ENCODE data around the gene RAD51B.
"Not testable (repeated sequence)": the region's sequence is repeated elsewhere in the genome, so short reads cannot be mapped to it uniquely, and the experiment has no call there.

RAD51B gene

DNA sequence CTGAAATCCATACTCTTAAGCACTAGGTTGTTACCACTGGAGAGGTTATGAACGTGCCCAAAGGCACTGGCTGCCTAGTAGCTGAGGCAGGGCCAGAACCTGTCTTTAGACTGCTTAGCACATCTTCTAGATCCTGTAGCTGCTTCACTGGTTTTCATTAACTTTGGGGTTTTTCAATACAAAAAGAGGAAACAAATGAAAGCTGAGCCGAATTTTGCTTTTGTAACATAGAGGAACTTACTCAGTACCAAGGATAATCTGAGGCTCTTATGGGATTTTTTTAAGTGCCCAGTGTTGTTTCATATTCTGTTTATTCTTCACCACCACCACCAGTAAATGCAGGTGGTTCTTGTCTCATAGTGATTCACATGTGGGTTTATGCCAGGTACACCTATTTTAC lies 396.1 kb downstream of the RAD51B start:
- no peak for DNase-seq (ENCODE audit: low read depth)

GRCh38 chr14:68216079-68216478 lies 396.5 kb downstream of the RAD51B start:
- no peak for DNase-seq (ENCODE audit: low read depth)

GRCh38 chr14:68216957-68217356 lies 397.4 kb downstream of the RAD51B start:
- DNase-seq (ENCODE audit: low read depth): no peak

DNA sequence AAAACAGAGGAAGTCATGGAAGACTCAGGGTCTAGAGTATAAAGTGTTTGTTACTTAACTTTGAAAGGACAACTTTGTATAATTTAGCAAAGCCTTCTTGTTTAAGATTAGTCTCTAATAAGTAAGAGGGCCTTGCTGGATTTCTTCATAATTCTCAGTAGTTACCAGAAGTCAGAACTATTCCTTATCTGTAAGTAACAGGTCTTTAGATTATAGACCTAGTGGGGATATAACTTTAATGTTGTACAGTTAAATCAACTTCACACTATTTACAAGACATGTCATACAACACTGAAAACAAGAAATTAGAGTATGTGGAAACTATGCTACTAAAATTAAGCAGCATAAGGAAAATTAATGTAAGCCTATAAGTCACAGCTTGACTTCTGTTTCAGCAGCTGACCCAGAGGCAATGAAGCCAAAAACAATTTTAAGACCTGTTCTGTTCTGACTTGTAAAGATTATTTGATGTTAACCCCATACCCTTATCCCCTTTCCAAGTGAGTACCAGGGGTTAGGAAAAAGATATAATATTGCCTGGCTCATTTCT lies 398.3 kb downstream of the RAD51B start:
- DNase-seq (ENCODE audit: low read depth): no peak

DNA sequence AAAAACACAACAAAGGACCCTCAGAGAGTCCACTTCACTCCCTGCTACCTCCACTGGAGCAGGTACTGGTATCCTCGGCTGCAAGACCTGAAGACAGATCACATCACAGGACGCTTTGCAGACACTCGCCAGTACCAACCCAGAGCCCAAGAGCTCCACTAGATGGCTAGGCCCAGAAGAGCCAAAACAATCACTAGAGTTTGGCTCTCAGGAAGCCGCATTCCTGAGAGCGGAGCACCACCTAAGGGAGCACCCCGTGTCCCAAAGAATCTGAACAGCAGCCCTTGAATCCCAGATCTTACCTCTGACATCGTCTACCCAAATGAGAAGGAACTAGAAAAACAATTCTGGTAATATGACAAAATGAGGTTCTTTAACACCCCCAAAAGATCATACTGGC lies 399.8 kb downstream of the RAD51B start:
- DNase-seq (ENCODE audit: low read depth): no peak

- not testable (repeated sequence) for DNase-seq (ENCODE audit: low read depth)
Measured at GRCh38 chr14:68221046-68221445, 401.5 kb downstream of the RAD51B start.

GRCh38 chr14:68222154-68222553 lies 402.6 kb downstream of the RAD51B start:
- DNase-seq (ENCODE audit: low read depth): no peak

DNA sequence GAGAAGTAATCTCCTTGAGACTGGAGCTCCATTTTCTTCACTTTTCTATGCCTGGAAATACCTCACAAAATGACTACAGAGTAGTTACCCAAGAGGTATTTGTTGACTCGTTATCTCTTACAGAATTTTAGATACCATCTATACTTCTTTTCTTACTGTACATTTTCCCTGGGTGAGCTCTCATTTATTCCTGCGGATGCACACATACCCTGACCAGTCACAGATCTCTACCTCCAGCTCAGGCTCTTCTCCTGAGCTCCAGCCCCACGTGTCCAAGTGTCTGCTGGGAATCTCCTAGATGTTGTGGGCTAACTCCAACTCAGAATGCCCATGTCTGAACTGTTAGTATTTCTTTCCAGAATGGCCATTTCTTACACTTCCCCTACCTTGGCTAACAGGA lies 403.1 kb downstream of the RAD51B start:
- no peak for DNase-seq (ENCODE audit: low read depth)

DNA sequence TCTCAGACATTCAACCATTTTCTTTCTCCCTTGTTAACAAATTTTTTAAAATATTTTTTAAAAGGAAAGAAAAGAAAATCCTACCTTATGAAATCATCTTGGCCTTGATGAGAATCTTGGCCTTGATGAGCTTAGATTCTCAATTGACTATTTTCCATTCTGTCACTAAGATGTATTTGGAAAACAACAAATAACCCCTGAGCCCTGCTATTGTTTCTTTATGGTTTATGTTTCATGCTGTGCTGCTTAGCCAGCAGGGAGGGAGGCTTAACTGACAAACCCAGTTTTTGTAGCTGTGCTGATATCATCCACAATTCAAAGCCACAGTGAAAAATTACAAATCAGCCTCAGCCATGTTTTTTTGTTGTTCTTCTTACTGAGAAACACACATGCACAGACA lies 404.1 kb downstream of the RAD51B start:
- DNase-seq (ENCODE audit: low read depth): no peak

- DNase-seq (ENCODE audit: low read depth): no peak
Measured at GRCh38 chr14:68225321-68225720, 405.7 kb downstream of the RAD51B start.

DNA sequence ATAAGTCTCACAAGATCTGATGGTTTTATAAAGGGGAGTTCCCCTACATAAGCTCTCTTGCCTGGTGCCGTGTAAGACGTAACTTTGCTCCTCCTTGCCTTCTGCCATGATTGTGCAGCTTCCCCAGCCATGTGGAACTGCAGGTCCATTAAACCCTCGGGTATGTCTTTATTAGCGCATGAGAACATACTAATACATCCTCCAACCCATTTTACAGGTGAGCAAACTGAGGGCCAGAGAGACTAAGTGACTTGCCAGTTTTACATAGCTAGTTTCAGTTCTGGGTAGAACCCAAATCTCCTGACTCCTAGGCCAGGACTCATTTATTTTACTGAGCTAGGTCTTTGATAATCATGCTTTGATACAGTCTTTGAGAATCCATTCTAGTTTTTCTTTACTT lies 406.9 kb downstream of the RAD51B start:
- DNase-seq (ENCODE audit: low read depth): no peak

DNA sequence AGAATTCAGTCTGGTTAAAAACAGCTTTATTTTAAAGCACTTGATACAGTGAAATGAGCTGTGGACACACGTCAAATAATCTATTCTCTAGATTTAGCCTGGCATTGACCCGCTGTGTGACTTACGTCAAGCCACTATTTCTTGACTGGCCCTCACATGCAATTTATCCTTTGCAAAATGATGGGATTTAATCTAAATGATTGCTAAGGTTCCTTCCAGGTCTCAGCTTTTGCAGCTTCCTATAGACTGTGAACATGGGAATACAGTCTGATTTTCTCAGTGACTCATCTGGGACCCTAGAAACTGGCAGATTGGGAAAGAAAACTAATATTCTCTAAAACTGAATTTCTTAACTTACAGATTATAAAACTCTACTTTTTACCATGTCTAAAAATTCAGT lies 409.1 kb downstream of the RAD51B start:
- no peak for DNase-seq (ENCODE audit: low read depth)

DNA sequence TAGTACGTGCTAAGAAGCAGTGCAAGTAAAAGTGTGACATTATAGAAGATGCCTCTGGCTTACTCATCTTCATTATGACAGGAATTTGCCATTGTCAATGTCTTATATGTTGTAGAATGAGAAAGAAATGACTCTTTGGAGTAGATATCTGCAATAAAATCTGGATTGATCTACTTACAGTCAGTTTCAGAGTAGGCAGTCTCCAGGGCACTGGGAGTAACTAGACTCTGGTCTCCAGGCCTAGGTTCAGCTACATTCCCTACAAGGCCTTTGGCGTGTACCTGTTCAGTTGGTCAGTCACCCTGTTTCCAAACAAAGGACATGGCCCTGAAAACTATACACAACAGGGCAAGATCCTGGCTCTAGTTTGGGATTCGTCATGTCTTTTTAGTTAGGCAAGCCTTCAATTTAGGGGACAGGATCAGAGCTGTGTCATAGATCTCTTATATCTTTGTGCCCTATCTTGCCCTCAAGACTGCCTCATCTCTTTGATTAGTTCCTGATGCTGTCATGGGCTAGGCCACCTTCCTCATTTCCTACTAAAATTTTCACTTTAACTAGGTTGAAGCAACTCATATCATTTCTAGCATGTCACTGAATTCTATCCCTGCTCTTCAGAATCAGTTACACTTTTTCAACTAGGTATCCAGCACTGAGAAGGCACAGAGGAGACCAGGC lies 410.0 kb downstream of the RAD51B start:
- no peak for DNase-seq (ENCODE audit: low read depth)

DNA sequence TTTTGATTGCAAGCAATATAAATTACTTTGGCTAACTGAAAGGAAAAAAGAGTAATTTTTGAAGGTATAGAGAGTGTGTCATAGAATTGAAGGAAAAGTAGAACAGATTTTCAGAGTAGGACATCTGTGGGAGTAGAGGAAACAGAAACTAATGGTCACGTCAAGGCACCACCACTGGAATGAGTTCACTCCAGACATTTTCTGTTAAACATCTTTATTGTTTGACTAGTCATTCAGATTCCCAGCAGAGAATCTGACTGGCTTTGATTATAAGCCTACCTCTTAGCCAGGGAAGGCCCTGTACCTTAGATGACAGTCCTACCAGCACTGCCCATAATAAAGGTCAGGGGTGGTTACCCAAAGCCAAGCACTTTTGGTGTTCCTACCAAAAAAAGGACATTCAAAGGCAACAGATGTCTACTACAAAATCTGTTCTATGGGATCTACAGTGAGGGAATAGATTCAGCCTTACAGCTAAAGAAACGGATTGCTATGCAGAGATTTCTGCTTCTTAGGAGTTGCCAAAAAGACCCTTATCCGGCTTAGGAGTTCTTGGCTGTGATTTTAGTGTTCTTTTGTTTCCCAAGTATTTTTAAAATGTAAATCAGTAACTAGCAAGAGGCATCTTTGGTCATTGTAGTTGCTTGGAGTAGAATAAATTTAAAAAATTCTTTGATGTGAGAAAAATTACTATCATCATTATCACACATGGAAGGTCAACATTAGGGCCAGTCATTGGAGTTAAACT lies 410.8 kb downstream of the RAD51B start:
- DNase-seq (ENCODE audit: low read depth): no peak

GRCh38 chr14:68230950-68231717 lies 411.6 kb downstream of the RAD51B start:
- DNase-seq (ENCODE audit: low read depth): no peak

- DNase-seq (ENCODE audit: low read depth): no peak
Measured at GRCh38 chr14:68231898-68232297, 412.3 kb downstream of the RAD51B start.

DNA sequence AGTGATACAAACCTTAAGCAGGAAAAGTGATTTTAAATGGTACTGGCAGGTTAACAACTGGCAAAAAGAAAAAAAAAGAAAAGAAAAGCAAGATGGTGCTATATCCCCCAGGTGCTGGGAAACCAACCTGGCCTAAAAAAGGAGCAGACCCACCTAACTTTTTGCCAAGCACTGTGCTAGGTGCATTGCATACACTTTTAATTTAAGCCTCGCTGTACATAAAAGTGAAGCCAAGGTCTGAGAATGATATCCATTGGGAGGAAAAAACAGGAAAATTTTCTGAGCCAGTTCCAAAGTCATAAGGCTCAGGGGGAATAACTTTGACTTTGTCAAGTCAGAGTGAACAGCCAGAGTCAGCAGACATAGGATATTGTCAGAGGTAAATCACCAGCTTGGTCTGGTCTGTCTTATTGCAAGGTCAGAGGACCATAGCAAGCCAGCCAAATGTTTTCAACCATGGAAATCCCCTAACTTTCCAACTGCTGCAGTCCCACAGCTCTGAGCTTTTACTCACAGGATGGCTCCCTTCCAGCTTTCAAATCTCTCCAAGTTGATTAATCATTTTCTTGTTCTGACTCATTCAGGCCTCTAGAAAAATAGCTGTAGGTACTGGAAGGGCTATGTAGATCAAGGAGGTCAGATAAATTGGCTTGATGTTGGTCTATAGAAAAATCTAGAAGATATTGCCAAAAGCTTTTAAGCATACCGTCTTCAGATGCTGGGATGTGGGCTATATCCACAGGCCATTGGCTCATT lies 412.9 kb downstream of the RAD51B start:
- DNase-seq (ENCODE audit: low read depth): no peak

DNA sequence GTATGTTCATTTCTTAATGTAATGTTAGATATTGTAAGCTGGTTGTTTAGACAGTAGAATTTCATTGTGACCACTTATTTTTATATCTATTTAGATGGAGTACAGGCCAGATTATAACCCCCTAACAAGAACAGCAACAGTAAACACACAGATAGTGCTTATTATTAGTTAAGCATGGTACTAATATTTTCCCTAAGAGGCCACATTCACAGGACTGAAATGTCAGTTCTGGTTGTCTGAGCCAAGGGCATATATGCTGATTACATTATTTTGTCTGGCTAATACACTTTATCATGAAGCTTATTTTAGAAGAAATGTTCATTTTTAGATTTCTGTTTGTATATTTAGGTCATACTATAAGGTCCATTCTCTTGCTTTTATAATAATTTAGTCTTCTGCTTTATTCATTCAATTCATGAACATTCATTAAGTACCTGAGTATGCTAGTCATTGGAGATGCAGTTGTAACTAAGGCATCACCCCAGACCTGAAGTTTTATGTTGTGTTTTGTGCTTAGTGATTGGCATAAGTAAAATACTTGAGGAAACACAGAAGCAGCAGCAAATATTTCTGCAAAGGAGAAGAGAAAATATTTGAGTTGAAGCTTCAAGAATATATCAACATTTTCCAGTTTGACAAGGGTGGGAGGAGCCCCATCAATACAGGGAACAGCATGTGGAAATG lies 413.7 kb downstream of the RAD51B start:
- no peak for DNase-seq (ENCODE audit: low read depth)

DNA sequence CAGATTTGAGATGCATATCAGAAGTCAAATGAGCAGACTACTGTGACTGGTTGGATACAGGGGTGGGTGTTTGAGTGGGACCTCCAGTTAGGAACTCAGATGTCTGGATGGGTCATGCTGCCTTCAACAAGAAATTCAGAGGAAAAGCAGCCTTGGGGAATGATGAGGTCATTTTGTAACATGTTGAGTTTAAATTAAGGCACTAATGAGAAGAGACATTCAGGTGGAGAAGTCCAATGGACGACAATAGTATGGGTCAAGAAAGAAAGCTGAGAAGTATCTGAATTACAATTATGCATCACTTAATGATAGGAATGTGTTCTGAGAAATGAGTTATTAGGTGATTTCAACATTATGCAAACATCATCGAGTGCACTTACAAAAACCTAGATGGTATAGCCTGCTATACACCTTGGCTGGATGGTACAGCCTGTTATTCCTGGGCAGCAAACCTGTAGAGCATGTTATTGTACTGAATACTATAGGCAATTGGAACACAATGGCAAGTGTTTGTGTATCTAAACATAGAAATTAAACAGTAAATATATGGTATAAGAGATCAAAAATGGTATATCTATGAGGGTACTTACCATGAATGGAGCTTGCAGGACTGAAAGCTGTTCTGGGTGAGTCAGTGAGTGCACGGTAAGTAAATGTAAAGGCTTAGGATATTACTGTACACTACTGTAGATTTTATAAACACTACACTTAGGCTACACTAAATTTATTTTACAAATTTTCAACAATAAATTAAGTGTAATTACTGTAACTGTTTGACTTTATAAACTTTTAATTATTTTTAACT lies 414.7 kb downstream of the RAD51B start:
- DNase-seq (ENCODE audit: low read depth): no peak

DNA sequence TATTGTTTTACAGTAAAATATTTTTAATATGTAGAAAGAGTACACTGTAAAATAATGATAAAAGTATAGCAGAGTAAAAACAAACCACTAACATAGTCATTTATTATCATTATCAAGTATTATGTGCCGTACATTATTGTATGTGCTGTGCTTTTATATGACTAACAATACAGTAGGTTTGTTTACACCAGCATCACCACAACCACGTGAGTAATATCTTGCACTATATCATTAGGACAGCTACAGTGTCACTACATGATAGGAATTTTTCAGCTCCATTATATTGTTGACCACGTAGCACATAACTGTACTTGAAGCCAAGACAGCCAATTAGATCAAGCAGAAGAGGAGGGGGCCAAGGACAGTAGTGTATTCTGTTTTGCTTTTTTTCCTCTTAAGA lies 415.4 kb downstream of the RAD51B start:
- no peak for DNase-seq (ENCODE audit: low read depth)

Measured in stimulated activated CD4-positive, alpha-beta T cell treated with anti-CD3 and anti-CD28 coated beads, Interleukin-2, amount 100 ng/mL, for 4 hours (primary cell).